LHCN-M2 (cell line): ENCODE data around the gene ZKSCAN5. TPM values are rescaled to one million over a fixed set of nuclear protein-coding genes. Genes with fewer than 3 reads are reported as not detected.
A peak's percentile ranks its signal among the peaks of the same experiment; 100 is the strongest.
"Not testable (repeated sequence)": the region's sequence is repeated elsewhere in the genome, so short reads cannot be mapped to it uniquely, and the experiment has no call there.

Experiments
- DNase-seq: peaks from one replicate; pipeline ENCODE4 v3.0.0-alpha.2; 2012; ENCODE audit warnings: low read depth
- total RNA-seq: library from RNA; depleted of rRNA; stranded (reverse); fragments of >200 nt; gene quantifications from 2 replicates; pipeline ENCODE4 v1.2.3, GENCODE V29; 2014

The ZKSCAN5 gene
- total RNA-seq, 1 experiment from 2014 or later: 22.6 TPM

- DNase-seq: no peak
These were observed 6.5 kb upstream of the ZKSCAN5 start for GRCh38 chr7:99497766-99498545.

GRCh38 chr7:99498546-99498944 is 5.9 kb upstream of the ZKSCAN5 start:
- no peak for DNase-seq

- no peak for DNase-seq
These were observed 5.1 kb upstream of the ZKSCAN5 start for GRCh38 chr7:99499371-99499720.

GRCh38 chr7:99499721-99500636 is 4.5 kb upstream of the ZKSCAN5 start, which contains the start of gene ZNF394:
ZNF394 (minus strand) TSS chr7:99500281; CDS start chr7:99500093, 188 bp downstream.
- peak; percentile 93 for DNase-seq

- DNase-seq: no peak
These were observed 3.8 kb upstream of the ZKSCAN5 start for GRCh38 chr7:99500637-99501009.

GRCh38 chr7:99501236-99501635 is 3.2 kb upstream of the ZKSCAN5 start:
- not testable (repeated sequence) for DNase-seq

- no peak for DNase-seq
These were observed 220 bp upstream of the ZKSCAN5 start for GRCh38 chr7:99504281-99504602.

- no peak for DNase-seq
These were observed 831 bp downstream of the ZKSCAN5 start for GRCh38 chr7:99505324-99505662.

- DNase-seq: peak; percentile 71
These were observed 9.6 kb downstream of the ZKSCAN5 start for GRCh38 chr7:99514050-99514449.

GRCh38 chr7:99521399-99521798 is 16.9 kb downstream of the ZKSCAN5 start:
- no peak for DNase-seq

GRCh38 chr7:99525713-99526440 is 21.4 kb downstream of the ZKSCAN5 start:
- DNase-seq: no peak

GRCh38 chr7:99531354-99531765 is 26.9 kb downstream of the ZKSCAN5 start:
- DNase-seq: peak; percentile 31

GRCh38 chr7:99535667-99536066 is 31.2 kb downstream of the ZKSCAN5 start:
- DNase-seq: no peak

- DNase-seq: no peak
These were observed 34.9 kb downstream of the ZKSCAN5 start for GRCh38 chr7:99539213-99539811.

GRCh38 chr7:99540542-99540941 is 36.1 kb downstream of the ZKSCAN5 start:
- DNase-seq: no peak

GRCh38 chr7:99541212-99541611 is 36.8 kb downstream of the ZKSCAN5 start:
- no peak for DNase-seq

GRCh38 chr7:99543081-99543671 is 38.7 kb downstream of the ZKSCAN5 start:
- no peak for DNase-seq

- DNase-seq: no peak
These were observed 39.5 kb downstream of the ZKSCAN5 start for GRCh38 chr7:99543916-99544315.

- not testable (repeated sequence) for DNase-seq
These were observed 40.8 kb downstream of the ZKSCAN5 start for GRCh38 chr7:99545308-99545707.

GRCh38 chr7:99549545-99549944 is 45.1 kb downstream of the ZKSCAN5 start:
- not testable (repeated sequence) for DNase-seq

- no peak for DNase-seq
These were observed 46.9 kb downstream of the ZKSCAN5 start for GRCh38 chr7:99551334-99551733.
